Measurements from ENCODE around the gene MSMO1. TPM values are rescaled to one million over a fixed set of nuclear protein-coding genes. Genes with fewer than 3 reads are reported as not detected.
A peak's percentile ranks its signal among the peaks of the same experiment; 100 is the strongest.

The MSMO1 gene
- total and polyA plus RNA-seq, 4 donors: 11.2 to 34.1 (median 19.1) TPM

DNA sequence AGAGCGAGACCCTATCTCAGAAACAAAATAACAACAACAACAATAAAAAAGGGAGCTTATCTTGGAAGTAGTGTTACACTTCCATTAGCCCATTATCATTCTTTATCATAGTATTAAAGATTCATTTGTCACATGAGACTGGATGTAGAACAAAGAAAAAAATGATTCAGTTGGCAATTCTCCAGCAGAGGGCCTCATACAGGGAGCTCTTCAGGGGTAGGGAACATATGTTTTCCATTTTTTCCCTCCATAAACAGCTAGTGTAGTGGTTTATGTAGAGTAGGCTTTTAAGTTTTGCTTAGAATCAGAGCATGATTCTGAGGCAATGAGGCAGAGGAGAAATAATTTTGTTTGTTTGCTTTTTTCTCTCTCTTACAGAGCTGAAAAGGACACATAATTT lies 57.1 kb downstream of the MSMO1 start:
- no peak overlapping the region for H3K4me3 ChIP-seq (ENCODE audit: low read length in 2 of 2)
- H3K36me3 ChIP-seq (ENCODE audit: control insufficient read depth in 1 of 2, insufficient read depth in 2 of 2, low read length in 1 of 2): no peaks in the 10 kb centered on the region
- H3K27ac ChIP-seq (ENCODE audit: low read depth in 1 of 2, low read length in 2 of 2): peak overlapping the region in 1 of 2 donors; percentile 79
- intact Hi-C loops (cut with DNase I): no loop called here
- ATAC-seq (ENCODE audit: low FRiP score): no peak
- H3K4me1 ChIP-seq (ENCODE audit: control insufficient read depth in 1 of 2, insufficient read depth in 2 of 2, low read length in 2 of 2): peaks cover 2 to 7% of the 10 kb centered on the region in 2 donors
- 92 to 96% methylated on average over 1 of the region's 1 CpG for WGBS, 2 donors
- no peaks in the 10 kb centered on the region for H3K27me3 ChIP-seq (ENCODE audit: control insufficient read depth in 1 of 2, insufficient read depth in 2 of 2, low read length in 1 of 2)
- DNase-seq: no peak
- no peaks in the 10 kb centered on the region for H3K9me3 ChIP-seq (ENCODE audit: control insufficient read depth, low read length)

GRCh38 chr4:165385126-165385525 lies 57.7 kb downstream of the MSMO1 start:
- Histone ChIP-seq H3K9me3 (ENCODE audit: control insufficient read depth, low read length) (no peaks in the 10 kb centered on the region), H3K27me3 (ENCODE audit: control insufficient read depth in 1 of 2, insufficient read depth in 2 of 2, low read length in 1 of 2) (no peaks in the 10 kb centered on the region), H3K4me3 (ENCODE audit: low read length in 2 of 2) (no peak overlapping the region), H3K27ac (ENCODE audit: low read depth in 1 of 2, low read length in 2 of 2) (no peak overlapping the region), H3K4me1 (ENCODE audit: control insufficient read depth in 1 of 2, insufficient read depth in 2 of 2, low read length in 2 of 2) (peaks cover 2 to 11% of the 10 kb centered on the region in 2 donors), H3K36me3 (ENCODE audit: control insufficient read depth in 1 of 2, insufficient read depth in 2 of 2, low read length in 1 of 2) (no peaks in the 10 kb centered on the region)
- ATAC-seq (ENCODE audit: low FRiP score) (no peak), DNase-seq (no peak)
- 38 to 57% methylated on average over 4 of the region's 4 CpGs for WGBS, 2 donors
- intact Hi-C loops (cut with DNase I): loop anchor here in 1 of 2 donors (5.0 kb wide), 1 partner anchor 42 kb away; no protein-coding TSS in a partner anchor

DNA sequence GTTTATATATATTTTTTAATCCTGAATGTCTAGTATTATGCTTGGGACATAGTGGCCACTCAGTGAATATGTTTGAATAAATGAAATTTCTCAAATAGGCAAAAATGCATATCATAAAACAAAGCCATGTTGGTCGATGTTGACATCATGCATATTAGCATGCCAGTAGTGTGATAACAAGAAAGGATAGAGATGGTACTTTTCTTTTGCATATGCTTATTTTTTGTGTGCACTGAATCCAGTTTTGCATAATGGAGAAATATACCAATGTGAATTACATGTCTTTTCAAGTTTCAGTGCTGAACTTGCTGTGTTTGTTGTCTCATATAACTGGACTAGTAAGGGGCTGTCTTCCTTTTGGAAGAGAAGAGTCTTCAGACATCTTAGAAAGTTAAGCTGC lies 58.9 kb downstream of the MSMO1 start:
- peak overlapping the region in 1 of 2 donors; percentile 57 for H3K27ac ChIP-seq (ENCODE audit: low read depth in 1 of 2, low read length in 2 of 2)
- 87 to 89% methylated on average over 1 of the region's 1 CpG for WGBS, 2 donors
- H3K36me3 ChIP-seq (ENCODE audit: control insufficient read depth in 1 of 2, insufficient read depth in 2 of 2, low read length in 1 of 2): no peaks in the 10 kb centered on the region
- ATAC-seq (ENCODE audit: low FRiP score) (no peak), DNase-seq (no peak)
- H3K4me3 ChIP-seq (ENCODE audit: low read length in 2 of 2): no peak overlapping the region
- intact Hi-C loops (cut with DNase I): loop anchor here in 1 of 2 donors (5.0 kb wide), 1 partner anchor 41 kb away; no protein-coding TSS in a partner anchor
- H3K4me1 ChIP-seq (ENCODE audit: control insufficient read depth in 1 of 2, insufficient read depth in 2 of 2, low read length in 2 of 2): peaks cover 2 to 12% of the 10 kb centered on the region in 2 donors
- H3K27me3 ChIP-seq (ENCODE audit: control insufficient read depth in 1 of 2, insufficient read depth in 2 of 2, low read length in 1 of 2): no peaks in the 10 kb centered on the region
- no peaks in the 10 kb centered on the region for H3K9me3 ChIP-seq (ENCODE audit: control insufficient read depth, low read length)

DNA sequence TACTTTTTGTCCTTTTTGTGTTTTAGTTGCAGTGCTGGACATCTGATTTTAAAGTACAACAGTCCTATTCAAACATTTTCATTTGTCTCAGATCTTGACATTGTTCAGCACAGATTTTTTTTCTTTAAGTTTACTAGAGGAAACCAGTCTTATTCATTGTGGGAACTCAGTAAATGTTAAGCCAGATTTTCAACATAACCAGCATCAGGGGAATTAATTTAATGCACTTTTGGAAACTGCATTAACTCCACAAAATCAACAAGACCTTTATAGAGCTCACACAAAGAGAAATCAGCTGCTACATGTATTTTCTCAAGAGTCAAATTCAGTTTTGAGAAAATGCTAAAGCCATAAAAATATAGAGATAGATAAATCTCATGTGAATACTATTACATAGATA lies 61.3 kb downstream of the MSMO1 start:
- DNase-seq: no peak
- Histone ChIP-seq H3K4me3 (ENCODE audit: low read length in 2 of 2) (no peak overlapping the region), H3K4me1 (ENCODE audit: control insufficient read depth in 1 of 2, insufficient read depth in 2 of 2, low read length in 2 of 2) (peaks cover 2 to 17% of the 10 kb centered on the region in 2 donors), H3K27me3 (ENCODE audit: control insufficient read depth in 1 of 2, insufficient read depth in 2 of 2, low read length in 1 of 2) (no peaks in the 10 kb centered on the region), H3K9me3 (ENCODE audit: control insufficient read depth, low read length) (no peaks in the 10 kb centered on the region), H3K36me3 (ENCODE audit: control insufficient read depth in 1 of 2, insufficient read depth in 2 of 2, low read length in 1 of 2) (no peaks in the 10 kb centered on the region), H3K27ac (ENCODE audit: low read depth in 1 of 2, low read length in 2 of 2) (no peak overlapping the region)
- intact Hi-C loops (cut with DNase I): loop anchor here in 1 of 2 donors (5.0 kb wide), 1 partner anchor 39 kb away; no protein-coding TSS in a partner anchor
- no peak for ATAC-seq (ENCODE audit: low FRiP score)

Small RNA genes within 50 kb of the gene (microRNA-seq; reads per million reads assigned to microRNA genes)
- 0 to 0.60 reads per million in 2 donors for gene MIR578

Other genes starting within 250 kb of the MSMO1 start
- 10 to 100 TPM; 14.2 to 16.0 TPM for gene TMEM192, start 214.8 kb upstream of the MSMO1 start, total RNA-seq
- gene TMEM192, start 214.8 kb upstream of the MSMO1 start, polyA plus RNA-seq: 1 to 10 TPM; 4.9 to 9.0 TPM
- 10 to 100 TPM; 28.2 to 29.8 TPM for gene KLHL2, start 120.1 kb upstream of the MSMO1 start, total RNA-seq
- gene KLHL2, start 120.1 kb upstream of the MSMO1 start, polyA plus RNA-seq: 10 to 100 TPM; 15.1 to 40.3 TPM
- 100 to 1,000 TPM; 417 to 443 TPM for gene CPE, start 51.3 kb downstream of the MSMO1 start, total RNA-seq
- 100 to 1,000 TPM; 256 to 287 TPM for gene CPE, start 51.3 kb downstream of the MSMO1 start, polyA plus RNA-seq

Data from aorta (tissue), 5 donors.